Left lung (tissue), 10 donors: Measurements from ENCODE around the gene MBP. TPM values are rescaled to one million over a fixed set of nuclear protein-coding genes. Genes with fewer than 3 reads are reported as not detected.

Experiments used
- ATAC-seq: fragments of 200-7000 bp; cut with Tn5 transposase; one replicate; pipeline ENCODE4 v1.9.1; 2020; ENCODE audit warnings: moderate library complexity
- DNase-seq, 4 donors: peaks; one replicate each; pipeline ENCODE4 v3.0.0-alpha.2; 2013 to 2020
- H3K27ac ChIP-seq, 2 donors: fragments of 200-600 bp; sonication (generic) in 1 of 2; one replicate each; pipeline versions ENCODE4 v1.5.0 to v1.8.0; 2020 to 2021
- H3K27me3 ChIP-seq, 2 donors: fragments of 200-600 bp; sonication (generic) in 1 of 2; one replicate each; pipeline versions ENCODE4 v1.5.0 to v1.8.0; 2020 to 2021
- H3K36me3 ChIP-seq, 2 donors: fragments of 200-600 bp; sonication (generic) in 1 of 2; one replicate each; pipeline versions ENCODE4 v1.5.0 to v1.8.0; 2020 to 2021
- H3K4me1 ChIP-seq, 2 donors: fragments of 200-600 bp; one replicate each; pipeline ENCODE4 v1.8.0; 2021
- H3K4me3 ChIP-seq, 2 donors: fragments of 200-600 bp; sonication (generic) in 1 of 2; one replicate each; pipeline versions ENCODE4 v1.5.0 to v1.8.0; 2020 to 2021; ENCODE audit warnings: mild to moderate bottlenecking in 1 of 2
- H3K9me3 ChIP-seq, 2 donors: fragments of 200-600 bp; sonication (generic) in 1 of 2; one replicate each; pipeline versions ENCODE4 v1.5.0 to v1.8.0; 2020 to 2021
- CTCF ChIP-seq, 2 donors: fragments of 200-600 bp; sonication (generic) in 1 of 2; IDR thresholded peaks; one replicate each; pipeline versions ENCODE4 v1.5.0 to v1.8.0; 2021; ENCODE audit warnings: antibody characterized with exemption in 2 of 2
- intact Hi-C, 2 donors: fragments of 100-400 bp; cut with DNase I; formaldehyde crosslinking; loops; one replicate each; pipeline versions ENCODE4 v1.11.2 to v1.14.2; 2022
- polyA plus RNA-seq, 6 donors: library from polyadenylated mRNA; unstranded; fragments of 120-200 nt; gene quantifications; one replicate each; pipeline ENCODE4 v1.2.1, GENCODE V29; 2013; ENCODE audit not compliant: insufficient read length in 6 of 6
- total RNA-seq, 2 donors: library from RNA; stranded (reverse); fragmentation: NEBNext Ultra II Directional; extraction: Animal tissue kit (Norgen Biotek cat#: 25700); gene quantifications; one replicate each; pipeline ENCODE4 v1.2.1, GENCODE V29; 2021
- donor health status: DM: no; HTN: yes; CAD: no.
- donor health status: DM: no; HTN: no; CAD: no.

MBP gene
- total and polyA plus RNA-seq, 8 donors: 8.8 to 56.7 (median 10.8) TPM

- H3K27ac ChIP-seq: no peak overlapping the region
- no peaks in the 10 kb centered on the region for H3K9me3 ChIP-seq
- no peak for DNase-seq
- no peaks in the 10 kb centered on the region for H3K27me3 ChIP-seq
- no peak for TF ChIP-seq CTCF (IDR thresholded peaks at IDR 0.05)
- no peak overlapping the region for H3K4me3 ChIP-seq
- peaks cover 0 to 18% of the 10 kb centered on the region in 2 donors for H3K36me3 ChIP-seq
- intact Hi-C loops: no loop called here
- peaks cover 40 to 97% of the 10 kb centered on the region in 2 donors for H3K4me1 ChIP-seq
- no peak for ATAC-seq
Measured at GRCh38 chr18:77105028-77105427, 27.6 kb downstream of the MBP start.

GRCh38 chr18:77103991-77104531, 28.5 kb downstream of the MBP start:
- no peak for TF ChIP-seq CTCF (IDR thresholded peaks at IDR 0.05)
- no peak overlapping the region for H3K4me3 ChIP-seq
- intact Hi-C loops: no loop called here
- ATAC-seq (no peak), DNase-seq (no peak)
- no peak overlapping the region for H3K27ac ChIP-seq
- no peaks in the 10 kb centered on the region for H3K27me3 ChIP-seq
- no peaks in the 10 kb centered on the region for H3K9me3 ChIP-seq
- peaks cover 37 to 98% of the 10 kb centered on the region in 2 donors for H3K4me1 ChIP-seq
- peaks cover 0 to 23% of the 10 kb centered on the region in 2 donors for H3K36me3 ChIP-seq

GRCh38 chr18:77103187-77103850, 29.3 kb downstream of the MBP start:
- Histone ChIP-seq H3K9me3 (no peaks in the 10 kb centered on the region), H3K27me3 (no peaks in the 10 kb centered on the region), H3K36me3 (peaks cover 0 to 23% of the 10 kb centered on the region in 2 donors), H3K4me3 (no peak overlapping the region), H3K4me1 (peaks cover 31 to 98% of the 10 kb centered on the region in 2 donors), H3K27ac (peak overlapping the region in 1 of 2 donors; percentile 92)
- DNase-seq (no peak), ATAC-seq (no peak)
- TF ChIP-seq CTCF (IDR thresholded peaks at IDR 0.05): no peak
- intact Hi-C loops: no loop called here

- no peaks in the 10 kb centered on the region for H3K27me3 ChIP-seq
- TF ChIP-seq CTCF (IDR thresholded peaks at IDR 0.05): no peak
- peaks cover 0 to 23% of the 10 kb centered on the region in 2 donors for H3K36me3 ChIP-seq
- H3K27ac ChIP-seq: peak overlapping the region; percentile 65 to 92
- no peaks in the 10 kb centered on the region for H3K9me3 ChIP-seq
- ATAC-seq (peak; percentile 11), DNase-seq (no peak)
- intact Hi-C loops: no loop called here
- H3K4me1 ChIP-seq: peaks cover 23 to 98% of the 10 kb centered on the region in 2 donors
- H3K4me3 ChIP-seq: no peak overlapping the region
Measured at GRCh38 chr18:77102259-77103040, 30.1 kb downstream of the MBP start.
